GM19452 (cell line): ENCODE measurements around the gene KCNMB1.
A peak's percentile ranks its signal among the peaks of the same experiment; 100 is the strongest.

Experiments used
- ATAC-seq: cut with Tn5 transposase; IDR thresholded peaks from one replicate; pipeline ENCODE4 v1.9.1; 2021; ENCODE audit not compliant: unreplicated experiment

Gene KCNMB1

DNA sequence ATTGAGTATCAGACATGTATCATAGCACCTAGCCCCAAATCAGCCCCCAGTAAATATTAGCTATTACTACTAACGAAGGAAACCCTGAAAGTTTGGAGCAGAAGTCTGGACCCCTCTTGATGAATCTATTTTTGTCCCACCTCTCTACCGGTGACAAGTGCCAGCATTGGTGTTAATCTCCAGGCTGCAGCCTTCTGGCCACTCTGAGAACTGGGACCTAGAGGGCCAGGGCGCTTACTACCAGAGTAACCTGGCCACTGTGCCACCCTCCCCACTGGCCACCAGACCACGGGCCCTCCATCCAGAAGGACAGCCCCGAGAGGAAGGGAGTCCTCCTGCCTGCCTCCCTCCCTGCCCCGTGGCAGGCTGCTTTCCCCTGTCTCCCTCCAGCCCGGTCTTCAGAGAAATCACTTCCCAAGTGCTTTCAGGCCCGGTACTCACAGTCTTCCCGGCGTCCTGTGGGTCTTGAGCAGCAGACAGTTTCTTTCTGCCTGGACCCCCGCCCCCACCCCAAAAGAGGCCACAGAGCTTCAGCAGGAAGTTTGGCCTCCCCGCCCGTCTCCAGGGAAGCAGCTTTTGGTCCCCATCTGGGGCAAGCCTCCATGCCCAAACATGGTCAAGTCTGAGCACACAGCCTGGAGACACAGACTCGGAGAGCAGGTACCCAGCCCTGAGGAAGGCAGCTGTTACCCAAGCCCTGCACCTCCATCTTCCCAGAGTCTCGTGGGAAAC, at the start of gene KCNMB1:
Gene KCNMB1, minus strand, starts transcription at position 550 of the 732 bp plus-strand sequence. CDS start 3,920 bp downstream, outside the sequence.
- no peak for ATAC-seq

GRCh38 chr5:170438581-170438980, 49.4 kb upstream of the KCNMB1 start:
- no peak for ATAC-seq

DNA sequence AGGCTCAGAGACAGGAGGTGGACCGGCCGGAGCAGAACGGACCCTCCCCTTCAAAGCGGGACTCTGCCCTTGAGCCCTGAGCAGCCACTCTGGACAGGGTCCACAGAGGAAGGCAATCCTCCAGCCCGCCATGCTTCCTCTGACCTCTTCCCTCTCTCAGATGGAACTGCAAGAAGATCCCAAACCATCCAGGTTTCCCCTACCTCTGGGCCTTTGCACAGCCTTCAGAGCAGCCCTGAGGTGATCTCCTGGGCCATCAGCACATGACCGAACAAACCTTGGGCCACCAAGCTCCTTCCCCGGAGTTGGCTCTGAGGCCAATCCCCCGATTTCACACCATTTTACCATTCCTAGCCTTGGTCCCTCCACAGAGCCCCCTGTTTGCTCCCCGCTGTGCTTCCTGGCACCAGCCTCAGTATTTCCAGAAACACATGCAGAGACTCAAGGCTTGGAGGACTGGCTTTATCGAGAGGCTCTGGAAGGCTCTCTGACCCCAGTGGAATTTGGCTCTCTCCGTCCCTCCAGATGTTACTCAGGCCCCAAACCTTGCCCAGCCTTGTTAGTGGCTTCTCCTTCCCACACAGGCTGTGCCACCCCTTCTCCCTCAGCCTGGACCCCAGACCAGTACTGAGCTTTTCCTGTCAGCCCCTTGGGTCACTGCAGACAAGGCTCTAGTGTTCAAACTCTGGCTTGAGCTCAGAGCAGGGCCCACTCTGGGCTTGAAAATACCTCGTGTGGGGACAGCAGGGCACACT, 48.6 kb upstream of the KCNMB1 start:
- ATAC-seq, result no peak

- ATAC-seq, result no peak
Observed at GRCh38 chr5:170436335-170436734, 47.2 kb upstream of the KCNMB1 start.

GRCh38 chr5:170434966-170435605, 45.9 kb upstream of the KCNMB1 start:
- ATAC-seq, result peak; percentile 80

GRCh38 chr5:170432669-170433068, 43.5 kb upstream of the KCNMB1 start:
- no peak for ATAC-seq

DNA sequence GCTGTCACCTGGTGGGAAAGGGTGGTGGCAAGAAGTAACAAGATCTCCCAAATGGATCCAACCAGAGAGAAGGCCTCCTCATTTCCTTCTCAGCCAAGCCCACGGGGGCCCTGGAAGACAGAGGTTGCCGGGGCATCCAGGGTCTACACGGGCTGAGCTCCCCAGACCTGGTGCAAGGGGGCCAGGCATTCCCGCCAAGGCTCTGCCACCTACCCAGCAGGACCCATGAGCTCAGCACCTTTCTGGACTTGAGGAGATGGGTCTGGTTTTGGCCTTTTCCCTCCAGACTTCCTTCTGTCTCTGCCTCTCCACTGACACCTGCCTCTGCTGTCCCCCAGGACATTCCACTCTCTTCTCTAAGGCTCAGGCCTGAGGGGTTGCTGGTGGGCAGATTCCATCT, 42.4 kb upstream of the KCNMB1 start:
- no peak for ATAC-seq

DNA sequence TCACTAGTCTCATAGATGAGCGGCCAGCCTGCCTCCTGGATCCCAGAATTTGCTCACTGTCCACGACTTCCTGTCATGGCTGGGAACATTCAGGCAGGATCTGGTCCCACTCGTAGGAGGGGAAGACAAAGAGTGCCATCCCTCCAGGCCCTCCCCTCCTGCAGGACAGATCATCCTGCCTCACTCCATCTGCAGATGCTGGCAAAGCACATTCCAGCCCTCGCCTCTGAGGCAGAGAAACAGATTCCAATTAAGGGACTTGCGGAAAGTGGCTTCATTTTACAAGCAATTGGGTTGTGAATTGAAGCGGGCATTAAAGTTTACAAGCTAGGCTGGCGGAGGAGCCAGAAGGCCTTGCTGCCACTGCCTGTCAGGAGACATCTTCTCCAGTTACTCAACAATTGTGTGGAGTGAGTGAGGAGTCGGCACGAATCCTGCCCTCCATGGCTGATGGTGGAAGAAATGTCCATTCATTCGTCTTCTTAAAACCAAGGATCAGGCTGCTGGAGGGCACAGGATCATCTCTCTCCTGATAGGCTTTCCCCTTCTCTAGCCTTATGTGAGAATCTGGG, 41.8 kb upstream of the KCNMB1 start:
- ATAC-seq, result no peak

GRCh38 chr5:170430256-170430655, 41.1 kb upstream of the KCNMB1 start:
- no peak for ATAC-seq

GRCh38 chr5:170429014-170429413, 39.8 kb upstream of the KCNMB1 start:
- no peak for ATAC-seq

DNA sequence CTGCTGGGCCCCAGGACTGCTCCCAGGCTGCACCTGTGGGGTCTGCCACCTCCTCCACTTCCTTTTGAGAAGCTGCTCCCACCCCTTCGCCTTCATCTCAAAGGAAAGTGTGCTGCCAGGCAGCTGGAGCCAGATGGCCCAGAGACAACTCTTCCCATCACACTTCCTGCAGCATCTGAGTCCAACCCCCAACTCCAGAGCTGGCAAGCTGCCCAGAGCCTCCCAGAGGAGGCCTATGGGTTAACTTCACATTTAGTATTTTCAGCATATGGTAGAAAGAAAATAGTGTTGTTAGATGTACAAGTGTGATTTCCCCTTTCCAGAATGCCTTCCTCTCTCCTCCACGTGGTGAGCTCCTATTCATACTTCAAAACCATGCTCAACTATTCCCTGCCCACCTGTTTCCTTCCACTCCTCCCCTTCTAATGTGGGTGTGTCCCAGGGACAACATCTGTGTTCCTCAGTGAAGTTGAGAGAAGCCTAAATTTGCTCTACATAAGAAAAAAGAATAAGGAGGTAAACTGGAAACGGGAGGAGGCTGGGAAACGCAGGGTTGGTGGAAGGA, 38.6 kb upstream of the KCNMB1 start:
- ATAC-seq, result no peak

GRCh38 chr5:170426786-170427185, 37.6 kb upstream of the KCNMB1 start:
- no peak for ATAC-seq

DNA sequence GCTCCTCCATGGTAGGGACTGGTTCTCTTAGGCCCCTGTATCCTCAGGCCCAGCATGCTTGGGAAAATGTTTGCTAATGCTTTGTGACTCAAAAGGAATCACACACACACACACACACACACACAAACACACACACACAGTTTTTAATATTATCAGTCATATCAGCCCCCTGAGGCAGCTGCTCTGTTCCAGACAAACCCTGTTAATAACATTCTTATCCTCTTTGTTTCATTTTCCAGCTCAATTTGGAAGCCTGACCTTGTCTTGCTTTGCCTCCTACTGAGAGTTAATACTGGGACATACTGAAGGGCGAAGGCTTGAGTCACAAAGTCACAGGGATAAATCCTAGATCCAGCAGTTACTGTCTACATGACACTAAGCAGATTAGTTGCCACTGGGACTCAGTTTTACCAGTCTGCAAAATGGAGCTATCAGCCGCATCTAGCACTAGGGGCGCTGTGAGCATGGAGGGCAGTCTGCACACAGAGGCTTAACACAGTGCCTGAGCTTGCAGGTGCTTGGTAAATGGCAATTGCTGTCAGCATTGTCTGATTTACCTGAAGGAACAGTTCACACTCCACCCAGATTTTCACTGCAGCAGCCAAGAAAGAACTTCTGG, 37.1 kb upstream of the KCNMB1 start:
- ATAC-seq, result no peak

GRCh38 chr5:170425731-170426130, 36.6 kb upstream of the KCNMB1 start:
- no peak for ATAC-seq

- no peak for ATAC-seq
Observed at GRCh38 chr5:170424629-170425028, 35.5 kb upstream of the KCNMB1 start.

DNA sequence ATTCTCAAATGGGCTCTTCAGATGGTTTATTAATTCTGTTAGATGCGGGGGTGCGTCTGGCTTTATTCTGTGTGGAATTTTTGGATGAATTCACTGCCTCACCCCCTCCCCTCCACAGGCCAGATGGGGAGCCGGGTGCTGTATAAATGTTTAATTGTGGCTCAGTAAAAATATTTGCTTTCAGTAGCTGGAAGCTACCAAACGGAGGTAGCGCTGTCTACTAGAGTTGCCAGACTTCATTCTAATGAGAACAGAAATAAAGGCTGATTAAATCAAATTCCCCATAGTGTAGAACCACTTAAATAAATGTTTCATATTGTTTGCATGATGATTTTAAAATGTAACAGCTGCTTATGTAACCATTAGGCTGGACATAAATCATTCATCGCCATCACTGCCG, 34.5 kb upstream of the KCNMB1 start:
- no peak for ATAC-seq

DNA sequence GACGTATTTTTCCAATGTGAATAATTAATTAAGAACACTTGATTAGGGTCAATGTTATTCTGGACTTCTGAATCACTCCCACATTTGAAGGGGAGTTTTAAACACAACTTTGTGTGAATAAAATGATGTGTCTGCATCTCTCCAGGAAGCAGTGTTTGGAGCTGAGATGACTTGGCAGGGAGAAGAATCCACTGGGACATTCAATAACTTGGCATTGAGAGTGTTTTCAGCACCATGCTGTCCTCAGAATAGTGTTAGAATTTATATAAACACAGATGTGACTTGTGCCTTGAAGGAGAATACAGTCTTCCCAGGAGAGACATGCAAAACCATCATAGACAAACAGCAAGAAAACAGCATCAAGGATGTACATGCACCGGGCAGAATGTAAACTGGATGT, 32.7 kb upstream of the KCNMB1 start:
- ATAC-seq, result no peak

GRCh38 chr5:170420806-170421412, 31.7 kb upstream of the KCNMB1 start:
- peak; percentile 71 for ATAC-seq

DNA sequence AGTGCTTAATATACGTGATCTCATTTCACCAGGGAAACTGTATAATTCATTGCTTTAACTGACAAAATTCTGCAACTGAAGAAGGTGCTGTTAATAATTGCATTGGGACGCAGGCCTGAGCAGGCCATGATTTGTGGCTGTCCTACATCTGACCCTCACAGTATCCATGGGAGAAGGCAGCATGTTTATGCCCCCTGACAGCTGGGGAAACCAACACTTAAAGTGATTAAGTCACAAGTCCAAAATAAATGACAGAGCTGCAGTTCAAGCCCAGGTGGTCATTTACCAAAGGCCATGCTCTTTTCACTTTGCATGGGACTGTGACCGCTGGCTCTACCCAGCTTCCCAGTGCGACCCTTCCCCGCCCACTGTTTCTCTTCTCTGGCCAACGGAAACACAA, 30.5 kb upstream of the KCNMB1 start:
- ATAC-seq, result no peak

DNA sequence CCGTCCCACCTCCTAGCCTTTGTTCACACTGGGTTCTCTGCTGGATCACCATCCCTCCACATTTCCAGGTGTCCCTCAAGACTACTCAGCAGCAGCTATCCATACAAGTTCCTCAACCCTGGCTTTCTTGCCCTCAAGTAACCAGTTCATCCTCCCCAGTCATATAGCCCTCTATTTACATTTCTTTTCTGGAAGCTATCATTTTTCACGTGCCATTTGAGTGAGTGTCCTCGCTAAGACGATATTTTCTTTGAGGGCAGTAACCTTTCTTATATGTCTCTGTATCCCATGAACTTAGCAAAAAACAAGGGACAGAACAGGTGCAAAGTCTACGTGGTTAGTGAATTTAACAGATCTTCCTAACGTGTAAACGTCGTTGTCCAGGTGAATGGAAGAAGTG, 29.6 kb upstream of the KCNMB1 start:
- no peak for ATAC-seq
